HT1080 (cell line): ENCODE data around the gene CLDN24. TPM values are rescaled to one million over a fixed set of nuclear protein-coding genes. Genes with fewer than 3 reads are reported as not detected.
A peak's percentile ranks its signal among the peaks of the same experiment; 100 is the strongest.

Source experiments
- DNase-seq: peaks from one replicate; pipeline ENCODE4 v3.0.0-alpha.2; 2015; ENCODE audit warnings: low read depth
- total RNA-seq: library from RNA; depleted of rRNA; stranded (reverse); fragments of >200 nt; shearing (Covaris generic); gene quantifications from 2 replicates; pipeline ENCODE4 v1.2.3, GENCODE V29; 2014

The CLDN24 gene
- total RNA-seq, 1 experiment from 2014 or later = not detected

DNA sequence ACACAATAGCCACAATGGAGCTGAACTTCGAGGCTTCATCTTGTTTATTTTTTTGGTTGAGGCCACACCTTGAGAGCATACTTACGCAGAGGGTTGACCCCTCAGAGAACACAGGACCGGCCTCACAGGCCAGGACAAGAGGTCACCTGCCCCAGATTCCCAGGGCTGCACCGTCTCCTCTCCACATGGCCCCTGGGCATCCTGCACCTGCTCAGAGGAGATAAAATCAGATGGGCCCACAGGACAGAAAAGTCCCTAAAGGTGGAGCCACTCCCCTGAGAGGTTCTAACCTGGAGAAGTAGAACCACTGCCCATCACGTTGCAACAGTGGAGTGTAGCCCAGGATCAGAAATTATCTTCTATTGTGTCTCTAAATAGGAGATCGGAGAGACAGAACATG, 1.1 kb upstream of the CLDN24 start:
- no peak for DNase-seq

DNA sequence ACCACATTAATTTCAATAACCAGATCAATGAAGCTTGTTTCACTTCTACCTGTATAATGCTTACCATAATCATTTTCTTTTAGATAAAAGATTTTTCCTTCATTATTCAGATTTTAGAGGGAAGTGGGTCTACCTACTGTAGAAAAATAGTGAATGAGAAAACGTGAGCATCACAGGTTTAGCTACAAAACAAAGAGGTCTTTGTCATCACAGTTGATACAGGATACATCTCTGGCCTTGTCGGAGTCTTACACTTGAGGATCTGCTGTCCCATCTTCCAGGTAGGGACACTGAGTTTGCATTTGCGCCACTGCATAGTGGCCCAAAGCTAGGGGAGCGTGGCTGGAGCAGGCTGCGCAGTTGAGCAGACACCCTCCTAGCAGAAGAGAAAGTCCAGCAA, 710 bp downstream of the CLDN24 start:
- no peak for DNase-seq

DNA sequence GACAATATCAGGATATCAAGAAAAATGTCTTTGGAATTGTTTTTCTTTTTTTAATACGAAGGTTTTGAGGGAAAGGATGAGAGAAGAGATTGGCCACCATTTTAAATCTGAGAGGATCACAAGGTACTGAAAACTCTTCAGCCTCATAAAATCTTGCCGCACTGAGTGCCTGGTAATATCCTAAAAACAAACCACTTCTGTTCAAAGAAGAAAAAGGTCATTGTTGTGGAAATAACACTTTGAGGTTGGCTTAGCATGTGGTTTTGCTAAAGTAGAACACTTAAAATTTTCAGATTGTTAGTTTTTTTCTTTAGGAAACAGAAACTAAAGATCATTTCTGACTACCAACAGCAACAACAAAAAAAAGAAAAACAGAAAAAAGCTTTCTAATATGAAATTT, 1.1 kb downstream of the CLDN24 start:
- no peak for DNase-seq

GRCh38 chr4:183320211-183321059, 1.8 kb downstream of the CLDN24 start, which contains the start of gene CLDN22:
TSS of gene CLDN22 (minus strand) at chr4:183320276. CDS start at chr4:183320218, 58 bp downstream.
- DNase-seq = no peak

DNA sequence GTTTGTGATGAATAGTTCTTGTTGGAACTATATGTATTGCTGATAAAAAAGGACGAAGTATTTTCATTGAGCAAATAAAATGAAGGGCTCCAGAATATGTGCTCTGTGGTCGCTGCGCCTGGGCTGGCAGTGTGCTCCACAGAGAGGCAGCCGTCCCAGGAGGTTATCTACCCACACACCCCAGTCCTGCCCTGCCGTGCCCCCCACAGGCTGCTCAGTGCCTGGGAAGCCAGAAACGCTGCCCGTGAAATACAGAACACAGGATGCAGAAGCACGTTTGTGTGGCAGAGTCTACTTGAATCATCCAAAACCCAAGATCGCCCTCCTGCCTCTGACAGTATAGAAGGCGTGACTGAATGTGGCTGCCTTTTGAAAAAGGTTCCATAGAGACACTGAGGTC, 3.6 kb downstream of the CLDN24 start:
- no peak for DNase-seq

- DNase-seq = no peak
Observed at GRCh38 chr4:183314806-183315205, 7.4 kb downstream of the CLDN24 start.

GRCh38 chr4:183314336-183314735, 7.9 kb downstream of the CLDN24 start:
- DNase-seq = no peak

DNA sequence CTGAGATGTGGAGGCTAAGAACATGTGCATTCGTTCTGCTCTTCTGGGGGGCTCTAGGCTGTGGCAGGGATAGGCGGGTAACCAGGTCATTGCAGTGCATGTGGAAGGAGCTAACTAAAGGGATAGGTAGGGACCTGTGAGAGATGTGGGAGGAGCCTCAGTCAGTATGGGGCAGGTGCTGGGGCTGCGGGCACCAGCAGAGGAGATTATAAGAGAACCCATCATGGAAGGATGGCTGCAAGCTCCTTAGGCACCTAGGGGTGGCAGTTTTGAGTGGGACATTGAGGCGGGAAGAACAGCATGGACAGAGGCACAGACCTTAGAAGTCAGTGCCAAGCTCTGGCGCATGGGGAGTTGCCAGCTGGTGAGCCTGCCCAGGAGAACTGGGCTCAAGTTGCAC, 9.4 kb downstream of the CLDN24 start:
- no peak for DNase-seq

- no peak for DNase-seq
Observed at GRCh38 chr4:183306811-183307210, 15.4 kb downstream of the CLDN24 start.

DNA sequence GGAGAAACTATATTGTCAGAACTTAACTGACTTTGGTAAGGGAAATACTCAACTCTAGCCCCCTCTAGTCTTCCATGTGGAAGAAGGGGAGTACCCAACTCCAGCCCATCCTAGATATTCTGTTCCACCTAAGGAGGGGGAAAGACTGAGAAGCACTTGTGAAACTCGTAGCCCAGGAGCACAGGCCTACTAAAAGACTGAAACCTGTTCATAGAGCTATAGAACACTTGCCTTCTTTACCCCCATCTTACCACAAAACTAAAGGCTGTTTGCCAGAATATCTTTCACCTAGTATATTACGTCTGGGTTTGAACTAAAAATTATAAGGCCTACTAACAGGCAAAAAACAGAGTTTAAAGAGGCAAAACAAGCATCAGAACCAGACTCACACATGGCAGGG, 17.7 kb downstream of the CLDN24 start:
- DNase-seq = no peak

- no peak for DNase-seq
Observed at GRCh38 chr4:183304067-183304466, 18.2 kb downstream of the CLDN24 start.

DNA sequence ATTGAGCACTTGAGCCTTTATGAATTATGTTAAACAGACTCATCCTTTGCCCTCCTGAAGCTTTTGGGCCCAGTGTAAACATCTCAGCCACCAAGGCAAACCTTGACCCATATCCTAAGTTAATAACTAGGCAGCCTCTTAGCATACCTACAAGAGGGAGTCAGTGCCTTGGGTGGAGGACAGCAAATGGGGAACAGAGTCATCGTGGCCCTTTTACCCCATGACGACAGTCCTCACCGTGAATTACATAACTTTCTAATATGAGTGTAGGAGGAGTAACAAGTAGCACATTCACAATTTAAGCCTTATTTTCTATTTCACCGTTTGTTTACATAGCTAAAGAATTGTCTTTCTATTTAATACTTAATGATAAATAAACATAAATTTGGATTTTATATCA, 18.9 kb downstream of the CLDN24 start:
- DNase-seq = no peak

DNA sequence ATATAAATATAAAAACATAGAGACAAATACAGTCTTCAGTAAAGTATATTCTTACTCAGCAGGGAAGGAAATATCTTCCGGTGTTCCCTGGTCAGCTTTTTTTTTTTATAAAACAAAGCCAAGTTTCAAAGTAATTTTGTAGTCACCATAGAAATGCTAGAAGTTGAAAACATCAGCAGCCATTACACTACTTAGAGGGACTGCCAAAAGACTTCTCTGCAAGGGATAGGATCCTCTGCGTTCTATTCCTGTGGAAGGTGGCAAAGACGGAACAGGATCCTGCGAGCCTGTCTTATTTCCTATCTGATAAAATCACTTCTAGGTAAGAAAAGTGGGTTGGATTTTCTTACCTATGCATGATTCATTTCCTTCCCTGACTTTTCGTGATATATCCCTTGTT, 21.6 kb downstream of the CLDN24 start:
- DNase-seq = no peak

DNA sequence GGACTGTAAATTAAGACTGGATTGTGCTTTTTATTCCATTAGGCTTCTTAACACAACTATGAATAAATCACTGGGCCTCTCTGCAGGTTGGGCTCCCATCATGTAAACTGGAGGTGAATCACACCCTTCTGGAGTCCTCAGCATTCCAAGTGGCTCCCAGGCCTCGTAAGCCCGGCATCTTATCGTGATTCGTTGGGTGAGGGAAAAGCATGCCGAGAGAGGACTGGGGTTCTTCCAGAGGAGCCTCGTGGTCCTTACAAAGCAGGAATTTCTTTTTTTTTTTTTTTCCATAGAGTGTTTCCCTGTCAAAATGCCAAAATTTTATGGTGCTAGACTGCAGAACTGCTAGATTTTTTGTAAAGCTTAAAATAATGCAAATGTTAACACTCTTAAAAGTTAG, 22.2 kb downstream of the CLDN24 start:
- peak; percentile 16 for DNase-seq

- DNase-seq = no peak
Observed at GRCh38 chr4:183299464-183299863, 22.8 kb downstream of the CLDN24 start.

DNA sequence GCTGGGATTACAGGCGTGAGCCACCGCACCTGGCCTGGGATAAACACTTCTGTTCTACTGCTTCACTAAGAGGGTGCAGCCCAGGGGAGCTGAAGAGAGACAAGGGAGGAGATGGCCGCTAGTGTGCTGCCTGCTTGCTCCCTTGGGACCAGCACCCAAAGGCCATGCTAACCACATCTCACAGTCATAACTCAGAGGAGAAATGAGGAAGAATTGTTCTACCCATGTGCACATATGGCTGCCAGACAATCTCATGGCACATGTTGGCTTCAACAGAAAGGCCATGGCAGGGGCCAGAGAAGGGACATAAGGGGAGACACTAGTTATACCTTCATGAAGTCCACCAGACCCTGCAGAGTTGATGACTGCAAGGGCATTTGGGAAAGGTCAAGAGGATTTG, 24.6 kb downstream of the CLDN24 start:
- DNase-seq = no peak

DNA sequence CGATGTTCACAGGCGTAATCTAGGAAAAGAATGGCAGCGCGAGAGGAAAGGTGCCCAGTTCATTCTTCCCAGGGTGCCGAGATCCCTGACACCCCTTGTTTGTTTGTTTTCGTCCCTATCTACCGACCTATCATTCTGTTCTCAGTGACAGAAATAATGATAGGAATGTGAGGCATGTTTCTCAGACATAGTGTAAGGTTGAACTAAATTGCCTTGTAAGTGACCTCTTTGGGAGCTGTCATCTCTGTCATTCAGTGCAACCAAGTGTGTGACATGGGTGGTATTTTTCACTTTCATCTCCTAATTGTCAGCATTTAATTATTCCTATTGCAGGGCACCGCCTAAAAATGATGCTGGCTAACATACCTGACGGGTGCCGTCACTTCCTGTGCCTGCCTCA, 26.5 kb downstream of the CLDN24 start:
- DNase-seq = no peak

DNA sequence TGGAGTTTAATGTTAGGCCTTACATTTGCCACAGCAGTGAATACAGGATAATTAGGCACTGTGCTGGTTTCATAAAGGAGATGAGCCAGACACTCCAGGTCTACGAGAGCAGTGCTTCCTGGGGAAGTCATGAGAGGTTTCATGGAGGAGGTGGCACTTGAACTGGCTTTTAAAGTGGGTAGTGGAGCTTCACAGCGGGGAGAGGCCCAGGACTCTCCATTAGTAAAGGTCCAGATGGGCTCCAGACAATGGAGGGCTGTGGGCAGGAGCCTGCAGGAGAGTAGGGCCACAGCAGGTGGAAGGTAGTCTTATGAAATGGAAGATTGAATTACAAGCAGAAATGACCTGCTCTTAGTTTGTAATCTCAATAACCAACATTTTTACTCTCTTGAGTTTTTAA, 31.2 kb downstream of the CLDN24 start:
- DNase-seq = no peak

DNA sequence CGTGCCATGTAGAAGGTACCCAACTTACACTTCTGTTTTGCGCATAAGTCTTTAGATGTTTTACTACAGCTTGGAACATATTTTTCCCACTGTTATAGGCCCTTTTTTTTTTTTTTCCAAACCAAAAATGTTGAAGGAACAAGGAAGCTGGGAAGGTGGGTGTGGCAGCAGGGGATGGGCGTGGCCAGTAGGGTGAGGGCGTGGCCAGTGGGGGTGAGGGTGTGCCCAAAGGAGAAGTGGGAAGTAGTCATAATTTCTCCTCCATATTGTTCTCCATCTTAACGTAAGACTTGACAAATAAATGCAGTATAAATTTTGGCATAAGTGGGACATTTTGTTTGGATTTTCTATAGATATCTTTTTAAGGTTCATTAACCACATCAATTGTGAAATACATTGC, 32.5 kb downstream of the CLDN24 start:
- peak; percentile 39 for DNase-seq

DNA sequence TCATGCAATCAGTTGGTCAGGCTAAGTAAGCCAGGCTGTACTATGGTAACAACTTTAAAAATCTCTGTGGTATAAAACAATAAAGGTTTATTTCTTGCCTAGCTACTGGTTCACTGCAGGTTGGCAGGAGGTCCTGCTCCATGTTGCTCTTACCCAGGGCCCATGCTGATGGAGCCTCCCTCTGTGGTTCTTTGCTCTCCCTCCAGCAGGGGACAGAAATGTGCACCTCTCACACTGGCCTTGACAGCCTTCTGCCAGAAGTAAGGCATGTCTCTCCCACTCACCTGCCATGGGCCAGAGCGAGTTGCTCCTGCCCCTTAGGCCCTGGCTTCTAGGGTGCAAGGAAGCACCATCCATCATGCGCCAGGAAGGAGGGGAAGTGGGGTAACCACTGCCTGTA, 33.3 kb downstream of the CLDN24 start:
- DNase-seq = no peak

GRCh38 chr4:183287677-183288076, 34.5 kb downstream of the CLDN24 start:
- DNase-seq = no peak

DNA sequence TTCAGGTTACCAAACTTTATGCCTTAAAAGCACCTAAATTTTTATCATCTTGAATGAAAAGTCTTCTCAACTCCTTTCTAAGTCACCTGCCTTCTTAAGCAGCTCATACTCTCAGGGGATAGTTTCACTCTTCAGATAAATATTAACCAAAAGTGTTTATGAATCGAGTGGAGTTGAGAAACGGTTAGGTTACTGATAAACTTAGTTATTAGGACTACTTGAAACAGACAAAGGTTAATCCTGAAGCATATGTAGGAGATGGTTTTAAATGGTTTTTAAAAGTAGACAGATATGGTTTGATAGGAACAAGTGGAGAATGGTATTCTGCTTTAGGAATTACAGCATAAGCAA, 34.9 kb downstream of the CLDN24 start:
- DNase-seq = no peak

GRCh38 chr4:183286590-183287308, 35.5 kb downstream of the CLDN24 start:
- DNase-seq = no peak
